Measurements from ENCODE around the gene SELENOF. TPM values are rescaled to one million over a fixed set of nuclear protein-coding genes. Genes with fewer than 3 reads are reported as not detected.

Gene SELENOF
- total and polyA plus RNA-seq, 2 donors from 2014 or later, result 207 to 239 TPM

- H3K36me3 ChIP-seq (ENCODE audit: control insufficient read depth in 2 of 3, insufficient read depth in 3 of 3, low read length in 3 of 3), result no peaks in the 10 kb centered on the region
- H3K4me1 ChIP-seq (ENCODE audit: control insufficient read depth in 2 of 3, insufficient read depth in 2 of 3, low read depth in 1 of 3, low read length in 3 of 3), result no peaks in the 10 kb centered on the region
- H3K4me3 ChIP-seq (ENCODE audit: low read length in 3 of 3), result no peak overlapping the region
- intact Hi-C loops (cut with DNase I), result no loop called here
- H3K9ac ChIP-seq (ENCODE audit: low read length in 3 of 3), result no peak overlapping the region
- no peak overlapping the region for H3K27ac ChIP-seq (ENCODE audit: low read depth in 2 of 2, low read length in 2 of 2)
- no peaks in the 10 kb centered on the region for H3K27me3 ChIP-seq (ENCODE audit: control insufficient read depth, insufficient read depth, low read length)
- H3K9me3 ChIP-seq (ENCODE audit: control insufficient read depth in 2 of 3, insufficient read depth in 1 of 3, low read length in 3 of 3), result no peaks in the 10 kb centered on the region
- no peak for DNase-seq
- no peak for FAIRE-seq
- TF ChIP-seq, protein P1, sequence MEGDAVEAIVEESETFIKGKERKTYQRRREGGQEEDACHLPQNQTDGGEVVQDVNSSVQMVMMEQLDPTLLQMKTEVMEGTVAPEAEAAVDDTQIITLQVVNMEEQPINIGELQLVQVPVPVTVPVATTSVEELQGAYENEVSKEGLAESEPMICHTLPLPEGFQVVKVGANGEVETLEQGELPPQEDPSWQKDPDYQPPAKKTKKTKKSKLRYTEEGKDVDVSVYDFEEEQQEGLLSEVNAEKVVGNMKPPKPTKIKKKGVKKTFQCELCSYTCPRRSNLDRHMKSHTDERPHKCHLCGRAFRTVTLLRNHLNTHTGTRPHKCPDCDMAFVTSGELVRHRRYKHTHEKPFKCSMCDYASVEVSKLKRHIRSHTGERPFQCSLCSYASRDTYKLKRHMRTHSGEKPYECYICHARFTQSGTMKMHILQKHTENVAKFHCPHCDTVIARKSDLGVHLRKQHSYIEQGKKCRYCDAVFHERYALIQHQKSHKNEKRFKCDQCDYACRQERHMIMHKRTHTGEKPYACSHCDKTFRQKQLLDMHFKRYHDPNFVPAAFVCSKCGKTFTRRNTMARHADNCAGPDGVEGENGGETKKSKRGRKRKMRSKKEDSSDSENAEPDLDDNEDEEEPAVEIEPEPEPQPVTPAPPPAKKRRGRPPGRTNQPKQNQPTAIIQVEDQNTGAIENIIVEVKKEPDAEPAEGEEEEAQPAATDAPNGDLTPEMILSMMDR (IDR thresholded peaks at IDR 0.05; ENCODE audit: borderline replicate concordance, extremely low read depth, insufficient read depth), result no peak
Measured at GRCh38 chr1:86848654-86849053, 65.3 kb downstream of the SELENOF start.

- Histone ChIP-seq H3K36me3 (ENCODE audit: control insufficient read depth in 2 of 3, insufficient read depth in 3 of 3, low read length in 3 of 3) (no peaks in the 10 kb centered on the region), H3K4me3 (ENCODE audit: low read length in 3 of 3) (no peak overlapping the region), H3K27ac (ENCODE audit: low read depth in 2 of 2, low read length in 2 of 2) (no peak overlapping the region), H3K27me3 (ENCODE audit: control insufficient read depth, insufficient read depth, low read length) (no peaks in the 10 kb centered on the region), H3K9ac (ENCODE audit: low read length in 3 of 3) (no peak overlapping the region), H3K4me1 (ENCODE audit: control insufficient read depth in 2 of 3, insufficient read depth in 2 of 3, low read depth in 1 of 3, low read length in 3 of 3) (no peaks in the 10 kb centered on the region), H3K9me3 (ENCODE audit: control insufficient read depth in 2 of 3, insufficient read depth in 1 of 3, low read length in 3 of 3) (no peaks in the 10 kb centered on the region)
- DNase-seq (no peak), FAIRE-seq (no peak)
- TF ChIP-seq, protein P1 (IDR thresholded peaks at IDR 0.05; ENCODE audit: borderline replicate concordance, extremely low read depth, insufficient read depth), result no peak
- intact Hi-C loops (cut with DNase I), result no loop called here
Measured at GRCh38 chr1:86846164-86846647, 67.7 kb downstream of the SELENOF start.

DNA sequence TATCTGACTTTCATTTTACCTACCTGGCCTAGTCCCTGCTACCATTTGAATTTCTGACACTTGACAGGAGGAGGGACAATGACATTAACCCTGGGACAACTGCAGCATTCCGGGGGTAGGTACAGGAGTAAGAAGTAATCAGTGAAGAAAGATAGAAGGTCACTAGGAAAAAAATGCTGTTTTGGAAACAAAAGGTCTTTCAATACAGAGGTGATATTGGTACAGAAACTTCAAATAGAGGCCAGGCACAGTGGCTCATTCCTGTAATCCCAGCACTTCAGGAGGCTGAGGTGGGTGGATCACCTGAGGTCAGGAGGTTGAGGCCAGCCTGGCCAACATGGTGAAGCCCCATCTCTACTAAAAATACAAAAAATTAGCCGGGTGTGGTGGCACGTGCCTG, 68.4 kb downstream of the SELENOF start:
- Histone ChIP-seq H3K4me3 (ENCODE audit: low read length in 3 of 3) (no peak overlapping the region), H3K4me1 (ENCODE audit: control insufficient read depth in 2 of 3, insufficient read depth in 2 of 3, low read depth in 1 of 3, low read length in 3 of 3) (no peaks in the 10 kb centered on the region), H3K27ac (ENCODE audit: low read depth in 2 of 2, low read length in 2 of 2) (no peak overlapping the region), H3K36me3 (ENCODE audit: control insufficient read depth in 2 of 3, insufficient read depth in 3 of 3, low read length in 3 of 3) (no peaks in the 10 kb centered on the region), H3K9me3 (ENCODE audit: control insufficient read depth in 2 of 3, insufficient read depth in 1 of 3, low read length in 3 of 3) (no peaks in the 10 kb centered on the region), H3K27me3 (ENCODE audit: control insufficient read depth, insufficient read depth, low read length) (no peaks in the 10 kb centered on the region), H3K9ac (ENCODE audit: low read length in 3 of 3) (no peak overlapping the region)
- intact Hi-C loops (cut with DNase I), result no loop called here
- TF ChIP-seq, protein P1 (IDR thresholded peaks at IDR 0.05; ENCODE audit: borderline replicate concordance, extremely low read depth, insufficient read depth), result no peak
- DNase-seq, result no peak
- no peak for FAIRE-seq

DNA sequence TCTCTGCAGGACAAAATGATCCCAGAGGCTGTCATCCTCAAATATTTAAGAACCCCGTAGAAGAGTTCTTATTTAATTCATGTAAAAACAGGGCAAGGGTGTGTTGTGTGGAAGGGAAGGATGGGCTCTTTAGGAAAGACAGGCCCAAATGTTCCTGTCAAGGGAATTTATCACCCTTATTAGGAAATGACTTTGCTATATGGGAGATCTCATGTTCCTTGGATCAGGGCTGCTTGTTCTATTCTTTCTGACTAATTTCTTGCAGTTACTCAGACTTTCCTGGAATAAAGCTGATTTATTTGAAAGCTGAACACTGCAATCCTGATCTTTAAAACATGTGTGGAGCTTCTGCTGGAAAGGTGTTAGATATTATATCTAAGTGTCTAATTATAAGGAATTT, 72.8 kb downstream of the SELENOF start:
- no peak for FAIRE-seq
- H3K4me1 ChIP-seq (ENCODE audit: control insufficient read depth in 2 of 3, insufficient read depth in 2 of 3, low read depth in 1 of 3, low read length in 3 of 3), result no peaks in the 10 kb centered on the region
- intact Hi-C loops (cut with DNase I), result no loop called here
- TF ChIP-seq, protein P1 (IDR thresholded peaks at IDR 0.05; ENCODE audit: borderline replicate concordance, extremely low read depth, insufficient read depth), result no peak
- H3K27me3 ChIP-seq (ENCODE audit: control insufficient read depth, insufficient read depth, low read length), result no peaks in the 10 kb centered on the region
- H3K9ac ChIP-seq (ENCODE audit: low read length in 3 of 3), result no peak overlapping the region
- no peaks in the 10 kb centered on the region for H3K9me3 ChIP-seq (ENCODE audit: control insufficient read depth in 2 of 3, insufficient read depth in 1 of 3, low read length in 3 of 3)
- no peaks in the 10 kb centered on the region for H3K36me3 ChIP-seq (ENCODE audit: control insufficient read depth in 2 of 3, insufficient read depth in 3 of 3, low read length in 3 of 3)
- no peak for DNase-seq
- no peak overlapping the region for H3K27ac ChIP-seq (ENCODE audit: low read depth in 2 of 2, low read length in 2 of 2)
- no peak overlapping the region for H3K4me3 ChIP-seq (ENCODE audit: low read length in 3 of 3)

Measured in kidney (tissue), 14 donors.